Heart left ventricle (tissue), 16 donors: ENCODE data around the gene LRIT3. TPM values are rescaled to one million over a fixed set of nuclear protein-coding genes. Genes with fewer than 3 reads are reported as not detected.

Experiments
- ATAC-seq, 4 donors: fragments of 200-7000 bp; cut with Tn5 transposase; one replicate each; pipeline ENCODE4 v1.9.1; 2020 to 2022; ENCODE audit warnings: moderate library complexity in 4 of 4, mild to moderate bottlenecking in 3 of 4, moderate number of reproducible peaks in 1 of 4
- DNase-seq, 5 donors: peaks; one replicate each; pipeline ENCODE4 v3.0.0-alpha.2; 2020
- H3K27ac ChIP-seq, 12 donors: fragments of 200-600 bp; sonication (generic) in 4 of 12; one replicate each; pipeline versions ENCODE4 v1.5.0 to v1.8.0; 2016 to 2022; ENCODE audit warnings: mild to moderate bottlenecking in 2 of 12
- H3K27me3 ChIP-seq, 9 donors: fragments of 200-600 bp; sonication (generic) in 2 of 9; one replicate each; pipeline versions ENCODE4 v1.5.1 to v1.8.0; 2016 to 2022; ENCODE audit warnings: mild to moderate bottlenecking in 3 of 9
- H3K36me3 ChIP-seq, 9 donors: fragments of 200-600 bp; sonication (generic) in 2 of 9; one replicate each; pipeline versions ENCODE4 v1.5.0 to v1.8.0; 2018 to 2022; ENCODE audit warnings: mild to moderate bottlenecking in 2 of 9
- H3K4me1 ChIP-seq, 12 donors: fragments of 200-600 bp; sonication (generic) in 4 of 12; one replicate each; pipeline versions ENCODE4 v1.5.0 to v1.8.0; 2016 to 2022; ENCODE audit warnings: mild to moderate bottlenecking in 3 of 12
- H3K4me3 ChIP-seq, 12 donors: fragments of 200-600 bp; sonication (generic) in 4 of 12; one replicate each; pipeline versions ENCODE4 v1.5.0 to v1.8.0; 2017 to 2022; ENCODE audit warnings: mild to moderate bottlenecking in 9 of 12, moderate library complexity in 4 of 12
- H3K9me3 ChIP-seq, 12 donors: fragments of 200-600 bp; sonication (generic) in 4 of 12; one replicate each; pipeline versions ENCODE4 v1.5.0 to v1.8.0; 2016 to 2022; ENCODE audit warnings: mild to moderate bottlenecking in 1 of 12
- CTCF ChIP-seq, 12 donors: fragments of 200-600 bp; sonication (generic) in 4 of 12; IDR thresholded peaks; one replicate each; pipeline versions ENCODE4 v1.5.0 to v1.8.0; 2018 to 2022; ENCODE audit warnings: antibody characterized with exemption in 12 of 12, mild to moderate bottlenecking in 5 of 12
- POLR2A ChIP-seq, 2 donors: fragments of 450-650 bp; IDR thresholded peaks; one replicate each; pipeline ENCODE4 v1.6.1; 2017; ENCODE audit warnings: antibody characterized with exemption in 2 of 2, mild to moderate bottlenecking in 2 of 2, moderate library complexity in 2 of 2
- WGBS, 4 donors: extraction: QIAGEN DNeasy Blood & Tissue Kit in 2 of 4; methylation state at CpG; one replicate each; pipeline versions ENCODE4 v1.1.5 to v1.1.7; 2013 to 2018; 5-methylcytosine and 5-hydroxymethylcytosine counted together
- intact Hi-C, 10 donors: fragments of 100-400 bp; cut with DNase I; formaldehyde crosslinking; loops; one replicate each; pipeline versions ENCODE4 v1.11.1 to v1.14.2; 2022
- polyA plus RNA-seq, 2 donors: library from polyadenylated mRNA; stranded (reverse); fragments of 200-250 nt; gene quantifications; one replicate each; pipeline ENCODE4 v1.2.3, GENCODE V29; 2013
- total RNA-seq, 9 donors: library from RNA; depleted of rRNA in 2 of 9; stranded (reverse); fragments of >200 nt in 2 of 9; fragmentation: NEBNext Ultra II Directional in 3 of 9; extraction: Animal tissue kit (Norgen Biotek cat#: 25700) in 3 of 9; gene quantifications; one replicate each; pipeline versions ENCODE4 v1.1.0 to v1.2.4, GENCODE V29; 2016 to 2023
- donor health status: ischemic (EF 13 %, LVEDD 7.1; RV severe dilation, severe dysfunction).
- donor health status: healthy with polysubstance abuse.
- donor health status: DM: no; HTN: yes; CAD: no.
- donor health status: DM: no; HTN: no; CAD: no.
- donor health status: ischemic (EF 25% LVEDD 6.9; RV normal size, moderate dysfunction).
- donor health status: ischemic (EF 25% LVEDD 5.7; RV mildly dilated, moderate dysfunction).
- donor health status: healthy.
- donor health status: DM: yes; HTN: yes; CAD: no.
- donor health status: ischemic (EF 35%, LVEDD 5.7; RV mildly dilated, moderate dysfunction).
- donor health status: nonischemic (EF 11% LVEDD 7.7; RV severe dilation, severe dysfunction).
- donor health status: DM: yes; HTN: yes; CAD: no.
- donor health status: PGD.
- donor health status: ischemic (EF 29% LVEDD 5.4; RV normal size, mild dysfunction).
- donor health status: nonischemic (EF 23%, LVEDD 6.1; RV moderate dilation, normal function).

LRIT3 gene
- total and polyA plus RNA-seq, 11 donors, result 0.08 TPM; not detected in 10

GRCh38 chr4:109861916-109862511 lies 14.1 kb downstream of the LRIT3 start:
- no peak for DNase-seq
- H3K36me3 ChIP-seq, result no peaks in the 10 kb centered on the region
- H3K4me3 ChIP-seq, result no peak overlapping the region
- TF ChIP-seq CTCF (IDR thresholded peaks at IDR 0.05), result no peak
- no peak for TF ChIP-seq POLR2A (IDR thresholded peaks at IDR 0.05)
- H3K9me3 ChIP-seq, result peaks cover 0 to 14% (median 0%) of the 10 kb centered on the region in 12 donors
- intact Hi-C loops, result no loop called here
- no peak overlapping the region for H3K27ac ChIP-seq
- no peaks in the 10 kb centered on the region for H3K4me1 ChIP-seq
- H3K27me3 ChIP-seq, result no peaks in the 10 kb centered on the region
- no peak for ATAC-seq
- WGBS, 4 donors, result 90 to 95% (median 93%) methylated on average over 3 of the region's 3 CpGs

- DNase-seq, result no peak
- H3K4me3 ChIP-seq, result no peak overlapping the region
- no peaks in the 10 kb centered on the region for H3K36me3 ChIP-seq
- no peaks in the 10 kb centered on the region for H3K4me1 ChIP-seq
- no peaks in the 10 kb centered on the region for H3K27me3 ChIP-seq
- no peak overlapping the region for H3K27ac ChIP-seq
- TF ChIP-seq POLR2A (IDR thresholded peaks at IDR 0.05) (no peak), CTCF (IDR thresholded peaks at IDR 0.05) (no peak)
- no peak for ATAC-seq
- intact Hi-C loops, result no loop called here
- peaks cover 0 to 14% (median 0%) of the 10 kb centered on the region in 12 donors for H3K9me3 ChIP-seq
Observed at GRCh38 chr4:109864134-109864533, 16.2 kb downstream of the LRIT3 start.

- intact Hi-C loops, result no loop called here
- ATAC-seq (no peak), DNase-seq (no peak)
- Histone ChIP-seq H3K9me3 (no peaks in the 10 kb centered on the region), H3K4me1 (no peaks in the 10 kb centered on the region), H3K27me3 (no peaks in the 10 kb centered on the region), H3K4me3 (no peak overlapping the region), H3K27ac (no peak overlapping the region), H3K36me3 (no peaks in the 10 kb centered on the region)
- TF ChIP-seq CTCF (IDR thresholded peaks at IDR 0.05), result no peak
- no peak for TF ChIP-seq POLR2A (IDR thresholded peaks at IDR 0.05)
- 94 to 96% (median 95%) methylated on average over 5 of the region's 5 CpGs for WGBS, 4 donors
Observed at GRCh38 chr4:109870061-109870460, 22.2 kb downstream of the LRIT3 start.

DNA sequence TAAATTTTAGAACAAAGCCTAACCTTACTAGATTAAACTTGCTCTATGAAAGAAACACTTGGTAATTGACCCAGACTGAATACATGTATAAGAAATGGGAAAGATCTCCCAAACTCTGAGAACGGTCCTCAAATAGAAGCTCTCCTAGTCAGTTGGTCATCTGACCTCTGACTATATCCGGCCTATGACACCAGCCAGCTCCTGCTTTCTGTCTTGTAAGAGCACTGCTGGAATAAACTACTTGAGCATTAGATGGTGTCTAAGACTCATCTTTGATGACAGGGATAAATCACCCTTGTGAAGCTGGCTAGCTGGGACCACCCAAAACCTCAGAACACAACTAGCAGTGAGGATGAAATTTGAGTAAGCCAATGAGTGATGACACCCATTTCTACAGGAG lies 24.2 kb downstream of the LRIT3 start:
- Histone ChIP-seq H3K4me3 (no peak overlapping the region), H3K27ac (no peak overlapping the region), H3K36me3 (no peaks in the 10 kb centered on the region), H3K27me3 (no peaks in the 10 kb centered on the region), H3K4me1 (no peaks in the 10 kb centered on the region), H3K9me3 (no peaks in the 10 kb centered on the region)
- ATAC-seq (no peak), DNase-seq (no peak)
- TF ChIP-seq POLR2A (IDR thresholded peaks at IDR 0.05) (no peak), CTCF (IDR thresholded peaks at IDR 0.05) (no peak)
- WGBS, 4 donors, result 82 to 91% (median 86%) methylated on average over 2 of the region's 2 CpGs
- intact Hi-C loops, result no loop called here
